Activated naive CD4-positive, alpha-beta T cell treated with anti-CD3 and anti-CD28 coated beads for 36 hours (primary cell): ENCODE results near the gene EPB41L2. TPM values are rescaled to one million over a fixed set of nuclear protein-coding genes. Genes with fewer than 3 reads are reported as not detected.

Experiments used
- CTCF ChIA-PET: fragments of 350-600 bp; sonication (Branson Sonifier 250); formaldehyde crosslinking; loops from one replicate; lab custom pipeline; 2021; ENCODE audit warnings: antibody characterized with exemption; lab: Charles Lee
- DNase-seq: peaks from one replicate; pipeline ENCODE4 v3.0.0-alpha.2; 2020
- H3K27ac Mint-ChIP-seq: one replicate; pipeline ENCODE4 v1.8.0; 2021; ENCODE audit warnings: mild to moderate bottlenecking, mixed read lengths
- H3K27me3 Mint-ChIP-seq: one replicate; pipeline ENCODE4 v1.8.0; 2021; ENCODE audit warnings: low read depth, mixed read lengths
- H3K36me3 Mint-ChIP-seq: one replicate; pipeline ENCODE4 v1.8.0; 2021; ENCODE audit warnings: low read depth, mixed read lengths
- H3K4me1 Mint-ChIP-seq: one replicate; pipeline ENCODE4 v1.8.0; 2021; ENCODE audit warnings: low read depth, mixed read lengths
- H3K4me3 Mint-ChIP-seq: one replicate; pipeline ENCODE4 v1.8.0; 2021; ENCODE audit warnings: mild to moderate bottlenecking, moderate library complexity, mixed read lengths
- H3K9me3 Mint-ChIP-seq: one replicate; pipeline ENCODE4 v1.8.0; 2021; ENCODE audit warnings: mixed read lengths
- intact Hi-C: fragments of 100-400 bp; cut with micrococcal nuclease; formaldehyde crosslinking; loops from one replicate; pipeline ENCODE4 v1.15.1; 2023
- total RNA-seq, 2 experiments: library from RNA; stranded (reverse); gene quantifications; one replicate each; pipeline ENCODE4 v1.2.3, GENCODE V29; 2021

The EPB41L2 gene
- total RNA-seq, 2 experiments from 2014 or later, result 33.5 to 37.7 TPM

DNA sequence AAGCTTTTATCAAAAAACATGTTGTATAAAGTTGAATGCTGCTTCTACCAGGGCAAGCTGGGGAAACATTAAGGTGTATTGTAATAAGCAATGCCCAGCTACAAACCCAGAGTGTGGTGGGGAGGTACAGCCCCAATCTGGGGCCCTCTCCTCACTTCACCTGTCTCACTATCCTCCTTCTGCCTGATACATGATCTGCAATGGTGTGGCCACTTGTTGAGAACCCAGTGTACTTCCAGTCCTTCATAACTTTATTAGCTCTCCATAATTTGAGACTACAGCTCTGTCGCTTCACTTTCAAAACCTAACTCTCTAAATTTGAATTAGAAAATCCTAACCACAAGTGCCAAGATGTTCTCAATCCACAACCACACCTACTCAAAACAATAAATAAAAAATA lies 84.9 kb downstream of the EPB41L2 start:
- H3K27ac Mint-ChIP-seq, result no peak overlapping the region
- no peak overlapping the region for H3K4me3 Mint-ChIP-seq
- H3K9me3 Mint-ChIP-seq, result no peaks in the 10 kb centered on the region

DNA sequence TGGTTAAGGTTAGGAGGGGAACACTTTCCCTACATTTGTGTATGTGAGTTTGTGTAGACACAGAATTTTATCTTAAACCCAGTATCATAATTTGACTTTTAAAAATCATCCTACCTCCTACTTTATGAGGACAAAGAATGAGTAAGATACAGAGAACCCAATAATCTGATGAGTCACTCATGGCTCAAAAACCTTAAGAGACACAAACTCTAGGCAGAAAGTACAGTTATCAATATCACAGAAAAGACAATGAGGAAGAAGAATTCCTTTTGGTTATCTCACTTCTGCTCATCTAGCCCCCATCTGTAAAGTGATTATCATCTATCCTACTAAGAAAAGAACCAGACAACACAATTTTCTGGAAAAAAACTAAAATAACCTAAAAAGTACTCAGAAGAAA lies 87.7 kb downstream of the EPB41L2 start:
- H3K4me1 Mint-ChIP-seq, result peaks cover 10% of the 10 kb centered on the region
- CTCF ChIA-PET, result no interaction called here
- no peaks in the 10 kb centered on the region for H3K9me3 Mint-ChIP-seq
- no peak for DNase-seq
- H3K27me3 Mint-ChIP-seq, result no peaks in the 10 kb centered on the region
- no peaks in the 10 kb centered on the region for H3K36me3 Mint-ChIP-seq
- no peak overlapping the region for H3K4me3 Mint-ChIP-seq
- no peak overlapping the region for H3K27ac Mint-ChIP-seq
- intact Hi-C loops, result no loop called here

More for the DNA sequence above, 84.9 kb downstream of the EPB41L2 start:
- H3K4me1 Mint-ChIP-seq, result peaks cover 9% of the 10 kb centered on the region
- no peaks in the 10 kb centered on the region for H3K36me3 Mint-ChIP-seq
- CTCF ChIA-PET, result interaction anchor here (0.9 to 1.4 kb wide), 2 partner anchors 15 to 20 kb away, joined by 3 read pairs; no protein-coding TSS in a partner anchor
- no peak for DNase-seq
- intact Hi-C loops, result no loop called here
- no peaks in the 10 kb centered on the region for H3K27me3 Mint-ChIP-seq

DNA sequence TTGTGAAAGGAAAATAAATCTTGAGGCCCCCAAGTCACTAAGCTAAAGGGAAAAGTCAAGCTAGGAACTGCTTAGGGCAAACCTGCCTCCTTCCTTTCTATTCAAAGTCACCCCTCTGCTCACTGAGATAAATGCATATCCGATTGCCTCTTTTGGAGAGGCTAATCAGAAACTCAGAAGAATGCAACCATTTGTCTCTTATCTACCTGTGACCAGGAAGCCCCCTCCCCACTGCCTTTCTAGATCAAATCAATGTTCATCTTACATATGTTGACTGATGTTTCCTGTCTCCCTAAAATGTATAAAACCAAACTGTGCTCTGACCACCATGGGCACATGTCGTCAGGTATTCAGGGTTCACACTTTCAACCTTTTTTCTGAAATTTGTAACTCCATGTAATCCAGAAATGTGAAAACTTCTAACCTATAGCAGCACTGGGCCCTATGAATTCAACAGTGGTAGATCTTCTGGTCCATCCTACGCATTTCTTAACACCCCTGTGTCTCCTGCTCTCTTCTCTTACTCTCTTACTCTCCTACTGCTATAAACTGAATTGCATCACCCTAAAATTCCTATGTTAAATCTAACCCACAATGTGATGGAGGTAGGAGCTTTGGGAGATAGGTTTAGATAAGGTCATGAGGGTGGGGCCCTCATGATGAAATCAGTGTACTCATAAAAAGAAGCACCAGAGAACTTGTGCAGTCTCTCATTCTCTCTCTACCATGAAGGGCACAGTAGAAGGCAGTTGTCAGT lies 89.3 kb downstream of the EPB41L2 start:
- CTCF ChIA-PET, result no interaction called here
- intact Hi-C loops, result no loop called here
- H3K27me3 Mint-ChIP-seq, result no peaks in the 10 kb centered on the region
- H3K4me1 Mint-ChIP-seq, result peaks cover 3% of the 10 kb centered on the region
- H3K4me3 Mint-ChIP-seq, result no peak overlapping the region
- no peak for DNase-seq
- no peaks in the 10 kb centered on the region for H3K9me3 Mint-ChIP-seq
- H3K36me3 Mint-ChIP-seq, result no peaks in the 10 kb centered on the region
- H3K27ac Mint-ChIP-seq, result no peak overlapping the region

DNA sequence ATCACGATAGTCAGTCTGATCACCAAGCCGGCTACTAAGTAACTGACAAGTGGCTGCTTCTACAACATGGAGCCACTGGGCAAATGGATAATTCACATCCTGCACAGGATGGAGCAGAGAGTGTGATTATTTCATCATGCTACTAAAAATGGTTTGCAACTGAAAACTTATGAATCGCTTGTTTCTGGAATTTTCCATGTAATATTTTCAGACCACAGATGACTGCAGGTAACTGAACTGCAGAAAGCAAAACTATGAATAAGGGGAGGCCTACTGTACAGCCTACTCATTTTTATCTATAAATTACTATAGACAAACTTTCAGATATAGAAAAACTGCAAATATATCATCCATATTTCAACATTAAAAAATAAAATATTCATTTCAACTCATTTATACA lies 91.5 kb downstream of the EPB41L2 start:
- no peak for DNase-seq
- H3K27ac Mint-ChIP-seq, result no peak overlapping the region
- H3K36me3 Mint-ChIP-seq, result no peaks in the 10 kb centered on the region
- no peak overlapping the region for H3K4me3 Mint-ChIP-seq
- CTCF ChIA-PET, result interaction anchor here (0.6 kb wide), 1 partner anchor 14 kb away, joined by 3 read pairs; no protein-coding TSS in a partner anchor
- H3K27me3 Mint-ChIP-seq, result no peaks in the 10 kb centered on the region
- peaks cover 3% of the 10 kb centered on the region for H3K4me1 Mint-ChIP-seq
- intact Hi-C loops, result no loop called here
- H3K9me3 Mint-ChIP-seq, result no peaks in the 10 kb centered on the region

DNA sequence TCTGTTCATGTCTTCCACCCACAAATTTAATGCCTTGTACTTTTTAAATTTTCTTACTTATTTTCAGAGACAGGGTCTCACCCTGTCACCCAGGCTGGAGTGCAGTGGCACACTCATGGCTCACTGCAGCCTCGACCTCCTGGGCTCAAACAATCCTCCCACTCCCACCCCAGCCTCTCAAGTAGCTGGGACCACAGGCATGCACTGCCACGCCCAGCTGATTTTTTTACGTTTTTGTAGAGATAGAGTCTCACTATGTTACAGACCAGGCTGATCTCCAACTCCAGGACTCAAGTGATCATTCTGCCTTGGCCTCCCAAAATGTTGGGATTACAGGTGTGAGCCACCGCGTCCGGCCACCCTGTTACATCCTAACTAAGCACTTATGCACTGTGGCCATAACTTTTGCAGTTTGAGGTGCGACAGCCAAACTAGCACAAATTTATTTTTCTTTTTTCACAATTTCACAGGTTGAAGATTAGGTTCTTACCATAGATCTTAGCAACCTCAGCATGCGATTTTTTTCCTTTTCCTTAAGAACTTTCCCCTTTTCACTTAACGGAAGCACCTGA lies 92.1 kb downstream of the EPB41L2 start:
- Mint-ChIP-seq H3K36me3 (no peaks in the 10 kb centered on the region), H3K27me3 (no peaks in the 10 kb centered on the region), H3K27ac (no peak overlapping the region), H3K4me1 (peaks cover 3% of the 10 kb centered on the region), H3K9me3 (no peaks in the 10 kb centered on the region), H3K4me3 (no peak overlapping the region)
- CTCF ChIA-PET, result no interaction called here
- DNase-seq, result no peak
- intact Hi-C loops, result no loop called here

DNA sequence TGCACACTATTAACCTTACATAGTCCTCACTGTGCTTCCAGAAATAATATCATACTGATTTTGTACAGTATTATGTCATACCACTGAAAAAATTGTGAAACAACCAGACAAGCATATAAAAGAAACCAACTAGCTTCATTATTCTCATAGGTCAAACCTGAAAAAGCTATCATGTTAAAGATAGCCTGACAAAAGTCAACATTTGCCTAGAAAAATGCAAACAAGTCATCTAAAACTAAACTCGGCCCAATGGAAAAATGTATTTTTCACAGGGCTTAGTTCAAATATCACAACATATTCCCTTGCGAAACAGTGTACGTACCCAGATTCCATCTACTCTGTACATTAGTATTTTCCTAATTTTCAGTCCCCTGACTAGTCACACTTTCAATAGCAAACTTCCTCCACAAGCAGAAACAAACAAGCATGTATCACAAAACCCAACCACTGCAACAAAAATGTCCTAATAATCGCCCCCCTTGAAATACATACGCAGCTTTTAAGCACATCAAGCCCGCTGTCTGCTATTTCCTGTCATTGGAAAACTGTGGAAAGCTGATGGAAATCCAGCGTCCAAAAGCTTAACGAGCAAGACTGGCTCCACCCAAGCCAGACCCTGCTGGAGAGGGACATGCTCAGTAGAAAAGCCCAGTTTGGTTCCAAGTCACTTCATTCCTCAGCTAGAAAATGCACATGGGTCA lies 93.1 kb downstream of the EPB41L2 start:
- H3K27ac Mint-ChIP-seq, result no peak overlapping the region
- H3K4me3 Mint-ChIP-seq, result no peak overlapping the region
- H3K27me3 Mint-ChIP-seq, result no peaks in the 10 kb centered on the region
- H3K9me3 Mint-ChIP-seq, result no peaks in the 10 kb centered on the region
- DNase-seq, result no peak
- no peaks in the 10 kb centered on the region for H3K36me3 Mint-ChIP-seq
- intact Hi-C loops, result no loop called here
- CTCF ChIA-PET, result interaction anchor here (0.6 to 1.0 kb wide), 2 partner anchors 85 to 148 kb away, joined by 3 to 4 read pairs; no protein-coding TSS in a partner anchor
- H3K4me1 Mint-ChIP-seq, result peaks cover 3% of the 10 kb centered on the region

DNA sequence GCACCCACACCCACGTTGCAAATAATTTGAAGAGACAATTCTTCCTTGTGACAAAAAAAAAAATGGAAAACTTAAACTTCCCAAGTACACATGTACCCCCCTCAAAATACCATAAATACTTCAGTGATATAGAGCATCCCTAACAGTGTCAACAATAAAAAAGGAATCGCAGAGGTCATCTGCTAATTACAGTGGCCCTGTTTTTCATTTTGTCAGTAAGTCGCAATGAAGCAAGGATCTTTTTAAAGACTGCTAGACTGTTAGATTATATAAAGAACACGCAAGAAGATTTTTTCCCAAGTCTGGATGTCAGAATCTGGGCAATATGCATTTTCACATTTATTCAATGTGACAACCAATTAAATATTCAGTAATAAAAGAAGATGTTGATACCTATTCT lies 93.9 kb downstream of the EPB41L2 start:
- no peaks in the 10 kb centered on the region for H3K36me3 Mint-ChIP-seq
- intact Hi-C loops, result no loop called here
- no peaks in the 10 kb centered on the region for H3K9me3 Mint-ChIP-seq
- H3K4me1 Mint-ChIP-seq, result peaks cover 3% of the 10 kb centered on the region
- CTCF ChIA-PET, result interaction anchor here (1.0 kb wide), 1 partner anchor 84 kb away, joined by 3 read pairs; no protein-coding TSS in a partner anchor
- DNase-seq, result no peak
- H3K4me3 Mint-ChIP-seq, result no peak overlapping the region
- no peaks in the 10 kb centered on the region for H3K27me3 Mint-ChIP-seq
- no peak overlapping the region for H3K27ac Mint-ChIP-seq

DNA sequence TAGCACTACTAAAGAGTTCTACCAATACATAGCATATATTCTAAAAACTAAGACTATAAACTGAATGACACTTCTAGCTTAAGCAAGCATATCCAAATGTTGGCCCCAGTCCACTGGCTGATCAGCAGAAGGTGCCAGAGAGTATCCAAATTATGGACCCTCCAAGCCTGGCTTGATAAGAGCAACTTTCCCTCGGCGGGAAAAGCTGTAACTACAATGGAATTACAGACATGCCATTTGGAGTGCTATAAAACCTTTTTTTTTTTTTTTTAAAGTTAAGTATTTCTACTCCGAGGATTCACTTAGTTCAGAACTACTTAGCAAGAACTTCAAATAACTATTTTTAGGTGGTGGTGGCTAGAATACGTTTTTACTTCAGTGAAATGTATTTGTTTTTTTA lies 94.6 kb downstream of the EPB41L2 start:
- CTCF ChIA-PET, result interaction anchor here (0.6 kb wide), 1 partner anchor 789 kb away, joined by 3 read pairs; no protein-coding TSS in a partner anchor
- DNase-seq, result no peak
- peaks cover 3% of the 10 kb centered on the region for H3K4me1 Mint-ChIP-seq
- H3K36me3 Mint-ChIP-seq, result no peaks in the 10 kb centered on the region
- H3K27ac Mint-ChIP-seq, result no peak overlapping the region
- H3K27me3 Mint-ChIP-seq, result no peaks in the 10 kb centered on the region
- H3K9me3 Mint-ChIP-seq, result no peaks in the 10 kb centered on the region
- intact Hi-C loops, result no loop called here
- no peak overlapping the region for H3K4me3 Mint-ChIP-seq

DNA sequence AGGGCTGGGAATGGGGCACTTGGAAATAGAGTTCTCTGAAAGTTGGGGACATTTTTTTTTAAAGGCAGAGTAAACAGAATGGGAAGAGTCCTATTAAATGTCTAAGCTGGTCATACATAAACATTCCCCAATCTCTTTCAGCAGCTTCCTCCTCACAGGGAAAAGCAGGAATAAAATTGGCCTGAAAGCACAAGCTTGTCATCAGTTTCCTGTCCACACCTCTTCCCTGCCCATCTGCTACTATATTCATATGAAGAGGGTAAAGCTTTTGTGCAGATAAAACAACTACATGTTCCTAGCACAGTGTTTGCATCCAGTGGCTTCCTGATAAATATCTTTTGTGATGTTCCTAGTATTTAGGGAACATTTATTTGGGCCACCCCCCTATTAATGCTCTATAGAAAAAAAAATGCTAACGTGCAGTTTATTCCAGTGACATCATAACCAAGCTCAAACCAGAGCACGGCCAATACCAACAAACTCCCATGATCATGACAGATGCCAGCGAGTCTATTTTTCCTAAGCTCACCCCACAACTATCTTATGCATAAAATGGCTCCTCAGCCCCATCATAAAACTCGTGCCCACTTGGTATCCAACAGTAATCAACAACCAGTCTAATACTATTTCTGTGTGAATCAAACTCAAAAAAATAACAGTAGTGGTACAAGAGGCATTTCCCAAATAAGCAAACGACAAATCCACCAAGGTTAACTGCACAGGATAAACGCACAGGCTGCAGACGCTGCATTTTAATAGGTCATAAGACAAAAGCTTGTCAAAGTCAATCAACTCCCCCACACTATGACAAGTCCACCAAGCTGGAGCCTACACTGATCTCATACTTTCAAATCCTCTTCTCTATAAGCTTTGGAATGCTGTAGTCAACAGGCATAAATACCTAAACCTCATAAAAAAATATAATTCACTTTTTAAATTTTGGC lies 95.3 kb downstream of the EPB41L2 start:
- no peak for DNase-seq
- H3K4me1 Mint-ChIP-seq, result peaks cover 3% of the 10 kb centered on the region
- CTCF ChIA-PET, result interaction anchor here (0.6 to 0.8 kb wide), 2 partner anchors 101 to 789 kb away, joined by 3 to 4 read pairs; no protein-coding TSS in a partner anchor
- H3K4me3 Mint-ChIP-seq, result no peak overlapping the region
- H3K36me3 Mint-ChIP-seq, result no peaks in the 10 kb centered on the region
- no peak overlapping the region for H3K27ac Mint-ChIP-seq
- intact Hi-C loops, result no loop called here
- no peaks in the 10 kb centered on the region for H3K27me3 Mint-ChIP-seq
- no peaks in the 10 kb centered on the region for H3K9me3 Mint-ChIP-seq

DNA sequence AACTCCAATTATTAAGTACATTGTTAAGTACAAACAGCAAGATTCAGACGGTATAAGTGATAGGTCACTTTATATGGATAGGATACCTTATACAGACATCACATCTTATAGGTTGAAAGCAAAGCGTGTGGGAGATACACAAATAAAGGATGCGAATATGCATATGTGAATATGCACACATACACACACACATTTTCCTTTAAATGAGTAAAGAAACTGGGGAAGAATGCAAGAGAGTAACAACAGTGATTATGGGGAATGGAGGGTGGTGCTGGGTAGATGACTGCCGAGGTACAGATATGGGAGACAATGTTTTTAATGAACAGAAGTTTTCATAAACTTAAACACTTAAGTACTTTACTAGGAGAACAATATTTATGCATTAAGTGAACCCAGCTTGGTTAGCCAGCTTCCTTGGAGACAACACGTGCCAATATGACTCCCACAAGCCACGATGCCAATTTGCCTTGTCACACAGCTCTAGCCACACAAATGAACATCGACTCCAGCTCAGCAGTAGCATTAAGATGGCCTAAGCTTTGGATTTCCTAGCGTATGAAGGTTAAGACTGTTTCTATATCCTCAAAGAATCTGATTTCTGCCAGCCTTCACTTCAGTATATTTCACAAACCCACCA lies 96.6 kb downstream of the EPB41L2 start:
- no peak overlapping the region for H3K4me3 Mint-ChIP-seq
- no peaks in the 10 kb centered on the region for H3K36me3 Mint-ChIP-seq
- CTCF ChIA-PET, result interaction anchor here (0.8 kb wide), 1 partner anchor 99 kb away, joined by 4 read pairs; no protein-coding TSS in a partner anchor
- no peak overlapping the region for H3K27ac Mint-ChIP-seq
- no peaks in the 10 kb centered on the region for H3K9me3 Mint-ChIP-seq
- H3K27me3 Mint-ChIP-seq, result no peaks in the 10 kb centered on the region
- no peak for DNase-seq
- H3K4me1 Mint-ChIP-seq, result peaks cover 3% of the 10 kb centered on the region
- intact Hi-C loops, result no loop called here

DNA sequence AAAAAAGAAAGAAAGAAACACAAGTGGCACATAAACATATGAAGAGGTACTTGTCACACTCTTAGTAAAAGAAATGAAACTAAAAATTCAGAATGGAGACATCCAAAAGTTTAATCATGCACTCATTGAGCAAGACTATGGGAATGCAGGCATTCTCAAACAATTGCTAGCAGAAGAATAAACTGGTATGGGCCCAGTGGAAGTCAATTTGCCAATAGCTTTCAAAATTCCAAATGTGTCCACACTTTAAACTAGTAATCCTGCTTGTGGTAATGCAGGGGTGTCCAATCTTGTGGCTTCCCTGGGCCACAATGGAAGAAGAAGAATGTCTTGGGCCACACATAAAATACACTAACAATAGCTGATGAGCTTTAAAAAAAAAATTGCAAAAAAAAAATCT lies 97.4 kb downstream of the EPB41L2 start:
- intact Hi-C loops, result no loop called here
- no peak for DNase-seq
- CTCF ChIA-PET, result no interaction called here
- Mint-ChIP-seq H3K4me3 (no peak overlapping the region), H3K36me3 (no peaks in the 10 kb centered on the region), H3K9me3 (no peaks in the 10 kb centered on the region), H3K4me1 (no peaks in the 10 kb centered on the region), H3K27ac (no peak overlapping the region), H3K27me3 (no peaks in the 10 kb centered on the region)
